Medulla oblongata (tissue), 1 donor: ENCODE data around the gene DTX3L.

Experiments
- DNase-seq: peaks from one replicate; pipeline ENCODE4 v3.0.0-alpha.2; 2015; ENCODE audit errors: extremely low spot score

DTX3L gene

GRCh38 chr3:122606330-122606729 is 42.2 kb downstream of the DTX3L start:
- DNase-seq, result no peak

GRCh38 chr3:122608916-122609315 is 44.8 kb downstream of the DTX3L start:
- DNase-seq, result no peak

GRCh38 chr3:122609798-122610559 is 45.8 kb downstream of the DTX3L start:
- DNase-seq, result no peak

GRCh38 chr3:122612696-122613095 is 48.6 kb downstream of the DTX3L start:
- DNase-seq, result no peak

GRCh38 chr3:122615303-122615702 is 51.2 kb downstream of the DTX3L start:
- DNase-seq, result no peak

GRCh38 chr3:122618614-122619013 is 54.5 kb downstream of the DTX3L start:
- no peak for DNase-seq

- DNase-seq, result no peak
Measured at GRCh38 chr3:122619040-122619439, 54.9 kb downstream of the DTX3L start.

GRCh38 chr3:122620399-122620798 is 56.3 kb downstream of the DTX3L start:
- DNase-seq, result no peak

- DNase-seq, result no peak
Measured at GRCh38 chr3:122621112-122621511, 57.0 kb downstream of the DTX3L start.

- DNase-seq, result no peak
Measured at GRCh38 chr3:122623031-122623829, 59.1 kb downstream of the DTX3L start.
